GM18502 (cell line): ENCODE data around the gene FZR1.
"Not testable (repeated sequence)": the region's sequence is repeated elsewhere in the genome, so short reads cannot be mapped to it uniquely, and the experiment has no call there.

Experiments
- ATAC-seq: cut with Tn5 transposase; IDR thresholded peaks from one replicate; pipeline ENCODE4 v1.9.1; 2021; ENCODE audit warnings: mild to moderate bottlenecking; ENCODE audit not compliant: unreplicated experiment, poor library complexity

The FZR1 gene

GRCh38 chr19:3563709-3564524, 57.8 kb downstream of the FZR1 start:
- no peak for ATAC-seq

- ATAC-seq = no peak
Observed at GRCh38 chr19:3565139-3565538, 59.0 kb downstream of the FZR1 start.

- not testable (repeated sequence) for ATAC-seq
Observed at GRCh38 chr19:3570042-3570441, 63.9 kb downstream of the FZR1 start.

- ATAC-seq = no peak
Observed at GRCh38 chr19:3570606-3571011, 64.5 kb downstream of the FZR1 start.

DNA sequence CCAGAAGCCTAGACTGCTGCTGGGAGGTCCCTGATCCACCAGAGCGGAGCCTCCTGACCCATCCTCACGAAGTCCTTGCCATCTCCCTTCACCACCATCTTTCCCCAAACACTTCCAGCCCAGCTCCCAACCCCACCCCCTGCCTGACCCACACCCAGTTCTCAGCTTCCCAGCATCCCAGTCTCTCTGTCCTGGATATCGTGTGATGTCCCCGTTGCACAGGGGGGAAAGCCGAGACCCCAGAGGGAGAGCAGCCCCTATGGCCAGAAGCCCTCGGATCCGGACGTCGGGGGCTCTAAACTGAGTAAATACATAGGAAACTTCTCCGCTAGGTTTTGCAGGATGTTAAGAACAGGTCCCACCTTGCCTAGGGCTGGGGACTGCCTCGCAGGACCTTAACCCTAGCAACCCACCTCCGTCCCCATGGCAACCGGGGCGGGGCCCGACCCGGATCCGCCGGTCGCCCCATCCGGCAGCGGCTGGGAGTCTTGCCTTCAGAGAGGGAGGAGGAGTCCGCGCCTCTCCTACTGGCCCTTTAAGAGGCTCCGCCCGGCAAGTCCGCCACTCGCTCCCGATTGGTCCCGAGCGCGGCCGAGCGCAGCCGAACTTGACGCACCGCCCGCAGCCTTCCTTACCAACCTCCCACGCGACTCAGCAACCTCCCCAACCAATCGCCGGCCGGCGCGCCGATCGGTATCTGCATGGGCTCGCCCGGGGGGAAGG, 66.2 kb downstream of the FZR1 start:
- peak; percentile 86 for ATAC-seq

DNA sequence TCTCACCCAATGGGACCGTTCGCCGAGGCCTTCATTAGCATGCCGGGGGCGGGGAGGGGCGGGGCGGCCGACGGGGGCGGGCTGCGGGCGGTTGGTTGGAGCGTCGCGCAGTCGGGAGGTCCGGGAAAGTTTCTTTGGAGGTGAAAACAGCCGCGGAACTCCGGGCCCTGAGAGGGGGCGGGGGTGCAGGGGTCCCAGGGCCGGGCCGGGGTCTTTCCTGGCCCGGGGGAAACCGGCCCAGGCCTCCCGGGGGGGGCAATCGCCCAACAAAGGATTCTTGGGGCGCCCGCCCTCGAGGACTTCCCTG, 66.7 kb downstream of the FZR1 start, which contains the start of gene HMG20B:
HMG20B (plus strand) TSS at position 90 of the 307 bp plus-strand sequence. CDS start 366 bp downstream, outside the sequence.
- no peak for ATAC-seq

DNA sequence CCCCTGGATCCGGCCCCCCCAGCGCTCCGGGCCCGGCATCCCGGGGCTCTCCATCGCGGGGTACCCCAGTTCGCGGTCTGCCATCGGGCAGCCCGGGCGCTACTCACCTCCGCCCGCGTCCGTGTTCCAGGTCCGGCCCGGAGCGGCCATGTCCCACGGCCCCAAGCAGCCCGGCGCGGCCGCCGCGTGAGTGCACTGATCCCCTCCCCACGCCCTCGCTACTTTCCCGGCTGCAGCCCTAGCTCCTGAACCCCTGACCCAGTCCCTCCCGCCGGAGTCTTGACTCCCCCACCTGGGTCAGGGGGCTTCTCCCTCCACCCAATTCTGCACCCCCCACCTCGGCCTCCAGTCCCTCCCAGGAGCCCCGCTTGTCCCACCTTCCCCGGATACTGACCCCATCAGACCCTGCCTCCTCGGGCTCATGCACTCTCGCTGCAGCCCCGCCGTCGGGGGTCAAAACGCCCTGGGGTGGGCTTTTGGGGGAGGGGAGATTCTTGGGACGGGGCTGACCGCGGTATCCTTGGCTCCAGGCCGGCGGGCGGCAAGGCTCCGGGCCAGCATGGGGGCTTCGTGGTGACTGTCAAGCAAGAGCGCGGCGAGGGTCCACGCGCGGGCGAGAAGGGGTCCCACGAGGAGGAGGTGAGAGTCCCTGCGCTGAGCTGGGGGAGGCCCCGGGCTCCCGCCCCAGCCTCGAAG, 67.2 kb downstream of the FZR1 start:
- peak; percentile 3 for ATAC-seq

GRCh38 chr19:3573858-3574637, 67.9 kb downstream of the FZR1 start:
- ATAC-seq = no peak

DNA sequence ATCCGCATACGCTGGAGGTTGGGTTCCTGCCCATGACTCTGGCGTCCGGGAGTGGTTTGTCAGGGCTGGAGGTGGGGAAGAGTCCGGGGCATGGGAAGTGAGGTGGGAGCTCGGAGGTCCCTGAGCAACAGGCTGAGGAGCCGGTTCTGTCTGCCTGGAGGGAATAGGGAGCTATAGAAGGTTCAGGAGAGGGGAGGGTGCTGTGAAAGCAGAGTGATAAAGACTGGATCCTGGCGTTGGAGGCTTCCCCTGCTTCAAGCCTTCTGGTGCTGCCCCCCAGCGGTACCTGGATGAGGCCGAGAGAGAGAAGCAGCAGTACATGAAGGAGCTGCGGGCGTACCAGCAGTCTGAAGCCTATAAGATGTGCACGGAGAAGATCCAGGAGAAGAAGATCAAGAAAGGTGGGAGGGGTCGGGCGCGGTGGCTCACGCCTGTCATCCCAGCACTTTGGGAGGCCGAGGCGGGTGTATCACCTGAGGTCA, 69.2 kb downstream of the FZR1 start:
- ATAC-seq = no peak

DNA sequence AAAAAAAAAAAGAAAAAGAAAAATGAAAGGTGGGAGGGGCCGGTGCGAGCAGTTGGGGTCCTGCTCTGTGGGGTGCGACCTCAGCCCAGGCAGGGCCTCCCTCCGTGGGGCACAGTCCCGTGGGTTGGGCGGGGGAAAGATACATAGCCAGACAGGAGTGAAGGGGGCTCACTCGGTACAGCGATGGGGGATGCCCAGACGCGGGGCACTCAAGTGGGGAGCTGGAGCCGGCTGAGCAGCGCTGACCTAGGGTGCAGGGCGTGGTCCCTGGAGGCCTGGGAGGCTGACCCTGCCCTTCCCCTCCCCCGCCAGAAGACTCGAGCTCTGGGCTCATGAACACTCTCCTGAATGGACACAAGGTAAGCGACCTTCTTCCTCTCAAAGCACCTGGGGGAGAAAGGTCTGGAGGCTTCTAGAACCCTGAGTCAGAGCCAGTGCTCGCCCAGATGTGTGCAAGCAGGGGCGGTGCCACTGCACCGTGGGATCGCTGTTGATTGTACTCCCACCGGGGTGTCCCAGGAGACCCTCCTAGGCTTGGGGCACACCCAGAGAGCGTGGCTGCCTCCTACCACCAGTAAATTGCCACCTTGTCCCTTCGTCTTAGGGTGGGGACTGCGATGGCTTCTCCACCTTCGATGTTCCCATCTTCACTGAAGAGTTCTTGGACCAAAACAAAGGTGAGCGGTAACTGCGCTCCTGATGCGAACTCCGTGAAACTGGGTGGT, 70.0 kb downstream of the FZR1 start:
- ATAC-seq = no peak

GRCh38 chr19:3576696-3577443, 70.8 kb downstream of the FZR1 start:
- ATAC-seq = no peak

DNA sequence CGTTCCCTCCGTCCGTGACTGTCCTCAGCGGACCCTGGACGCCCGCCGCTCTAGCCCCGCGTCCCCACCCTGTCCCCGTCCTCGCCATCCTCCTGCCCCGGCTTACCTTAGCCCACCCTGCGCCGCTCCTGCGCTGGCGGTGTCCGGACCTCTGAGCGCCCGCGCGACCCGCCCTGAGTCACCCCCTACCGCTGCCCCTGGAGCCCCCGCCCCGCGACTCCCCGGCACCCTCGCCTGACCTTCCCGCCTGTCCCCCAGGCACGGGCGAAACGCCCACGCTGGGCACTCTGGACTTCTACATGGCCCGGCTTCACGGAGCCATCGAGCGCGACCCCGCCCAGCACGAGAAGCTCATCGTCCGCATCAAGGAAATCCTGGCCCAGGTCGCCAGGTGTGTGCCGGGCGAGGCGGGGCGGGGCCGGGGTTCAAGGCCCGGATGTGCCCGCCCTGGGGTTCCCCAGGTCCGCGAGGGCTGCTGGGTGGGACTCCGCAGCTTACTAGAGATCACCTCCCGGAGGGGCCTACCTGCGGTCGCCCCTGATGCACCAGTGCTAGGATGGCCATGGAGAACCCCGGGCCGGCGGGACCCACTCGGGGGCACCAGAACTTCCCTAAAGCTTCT, 71.7 kb downstream of the FZR1 start:
- no peak for ATAC-seq

DNA sequence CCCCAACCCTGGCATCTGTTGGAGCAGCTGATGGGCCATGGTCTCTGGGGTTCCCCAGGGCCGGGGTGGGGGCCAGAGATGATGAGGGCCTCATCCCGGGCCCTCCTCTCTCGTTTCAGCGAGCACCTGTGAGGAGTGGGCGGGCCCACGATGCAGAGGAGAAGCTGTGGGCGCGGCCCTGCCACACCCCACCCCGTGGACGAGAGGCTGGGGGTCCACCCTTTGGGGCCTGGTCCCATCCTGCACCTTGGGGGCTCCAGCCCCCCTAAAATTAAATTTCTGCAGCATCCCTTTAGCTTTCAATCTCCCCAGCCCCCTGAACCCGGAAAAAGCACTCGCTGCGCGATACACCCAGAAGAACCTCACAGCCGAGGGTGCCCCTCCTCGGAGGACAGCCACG, 72.3 kb downstream of the FZR1 start:
- no peak for ATAC-seq

DNA sequence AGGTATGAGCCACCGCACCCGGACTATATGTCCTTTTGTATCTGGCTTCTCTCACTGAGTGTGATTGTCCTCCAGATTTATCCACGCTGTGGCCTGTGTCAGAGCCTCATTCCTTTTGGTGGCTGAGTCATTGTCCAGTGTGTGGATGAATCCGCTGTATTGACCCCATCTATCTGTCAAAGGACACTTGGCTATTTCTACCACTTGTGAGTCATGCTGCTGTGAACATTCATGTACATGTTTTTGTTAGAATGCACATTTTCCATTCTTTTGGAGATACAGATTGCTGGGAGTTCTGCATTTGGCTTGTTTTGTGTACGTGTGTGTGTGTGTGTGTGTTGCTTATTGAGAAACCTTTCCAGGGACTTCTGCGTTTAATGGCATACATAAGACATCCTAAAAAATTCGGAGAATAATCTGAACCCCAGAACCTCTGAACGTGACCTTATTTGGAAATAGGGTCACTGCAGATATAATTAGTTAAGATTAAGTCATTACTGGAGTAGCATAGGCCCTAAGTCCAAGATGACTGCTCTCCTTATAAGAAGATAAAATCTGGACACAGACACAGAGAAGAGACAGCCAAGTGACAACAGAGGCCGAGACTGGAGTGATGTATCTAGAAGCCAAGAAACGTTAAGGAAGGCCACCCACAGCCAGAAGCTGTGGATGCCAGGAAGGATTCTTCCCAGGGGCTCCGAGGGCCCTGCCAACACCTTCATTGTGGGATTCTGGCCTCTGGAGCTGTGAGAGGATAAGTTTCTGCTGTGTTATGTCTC, 74.2 kb downstream of the FZR1 start:
- no peak for ATAC-seq

DNA sequence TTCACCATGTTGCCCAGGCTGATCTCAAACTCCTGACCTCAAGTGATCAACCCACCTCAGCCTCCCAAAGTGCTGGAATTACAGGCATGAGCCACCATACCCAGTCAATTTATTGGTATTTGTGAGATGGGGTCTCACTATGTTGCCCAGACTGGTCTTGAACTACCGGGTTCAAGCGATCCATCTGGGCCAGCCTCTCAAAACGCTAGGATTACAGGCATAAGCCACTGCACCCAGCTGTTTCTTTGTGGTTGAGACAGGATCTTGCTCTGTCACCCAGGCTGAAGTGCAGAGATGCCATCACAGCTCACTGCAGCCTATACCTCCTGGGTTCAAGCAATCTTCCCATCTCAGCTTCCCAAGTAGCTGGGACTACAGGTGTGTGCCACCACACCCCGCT, 75.7 kb downstream of the FZR1 start:
- not testable (repeated sequence) for ATAC-seq

- not testable (repeated sequence) for ATAC-seq
Observed at GRCh38 chr19:3584036-3584802, 78.1 kb downstream of the FZR1 start.
